HG03064 (cell line): ENCODE results near the gene PRELP.
"Not testable (repeated sequence)": the region's sequence is repeated elsewhere in the genome, so short reads cannot be mapped to it uniquely, and the experiment has no call there.

Source experiments
- ATAC-seq: cut with Tn5 transposase; IDR thresholded peaks from one replicate; pipeline ENCODE4 v1.9.1; 2021; ENCODE audit warnings: low read depth; ENCODE audit not compliant: unreplicated experiment

PRELP gene

GRCh38 chr1:203475012-203475981, at the start of gene PRELP:
Gene PRELP (plus strand): TSS chr1:203475806. CDS start chr1:203483185, 7,379 bp downstream.
- ATAC-seq: no peak

- no peak for ATAC-seq
Observed at GRCh38 chr1:203426366-203426765, 49.2 kb upstream of the PRELP start.

GRCh38 chr1:203426870-203427269, 48.7 kb upstream of the PRELP start:
- no peak for ATAC-seq

- no peak for ATAC-seq
Observed at GRCh38 chr1:203427451-203427850, 48.2 kb upstream of the PRELP start.

GRCh38 chr1:203428981-203429599, 46.5 kb upstream of the PRELP start:
- no peak for ATAC-seq

- no peak for ATAC-seq
Observed at GRCh38 chr1:203435615-203436014, 40.0 kb upstream of the PRELP start.

GRCh38 chr1:203437696-203438315, 37.8 kb upstream of the PRELP start:
- ATAC-seq: no peak

GRCh38 chr1:203439131-203439730, 36.4 kb upstream of the PRELP start:
- no peak for ATAC-seq

- ATAC-seq: no peak
Observed at GRCh38 chr1:203440771-203441170, 34.8 kb upstream of the PRELP start.

- ATAC-seq: no peak
Observed at GRCh38 chr1:203441766-203442165, 33.8 kb upstream of the PRELP start.

- no peak for ATAC-seq
Observed at GRCh38 chr1:203442821-203443220, 32.8 kb upstream of the PRELP start.

- ATAC-seq: no peak
Observed at GRCh38 chr1:203443296-203443695, 32.3 kb upstream of the PRELP start.

GRCh38 chr1:203444171-203444576, 31.4 kb upstream of the PRELP start:
- ATAC-seq: no peak

GRCh38 chr1:203447151-203447550, 28.5 kb upstream of the PRELP start:
- ATAC-seq: no peak

- ATAC-seq: not testable (repeated sequence)
Observed at GRCh38 chr1:203447598-203447997, 28.0 kb upstream of the PRELP start.

GRCh38 chr1:203448521-203449061, 27.0 kb upstream of the PRELP start:
- ATAC-seq: no peak

- ATAC-seq: no peak
Observed at GRCh38 chr1:203450001-203450400, 25.6 kb upstream of the PRELP start.

- ATAC-seq: no peak
Observed at GRCh38 chr1:203450479-203451149, 25.0 kb upstream of the PRELP start.

- ATAC-seq: no peak
Observed at GRCh38 chr1:203451836-203452784, 23.5 kb upstream of the PRELP start.
